HG02870 (cell line): Measurements from ENCODE around the gene BHLHE23.

Experiments used
- ATAC-seq: cut with Tn5 transposase; IDR thresholded peaks from one replicate; pipeline ENCODE4 v1.9.1; 2021; ENCODE audit warnings: mild to moderate bottlenecking, moderate library complexity; ENCODE audit not compliant: unreplicated experiment

Gene BHLHE23

DNA sequence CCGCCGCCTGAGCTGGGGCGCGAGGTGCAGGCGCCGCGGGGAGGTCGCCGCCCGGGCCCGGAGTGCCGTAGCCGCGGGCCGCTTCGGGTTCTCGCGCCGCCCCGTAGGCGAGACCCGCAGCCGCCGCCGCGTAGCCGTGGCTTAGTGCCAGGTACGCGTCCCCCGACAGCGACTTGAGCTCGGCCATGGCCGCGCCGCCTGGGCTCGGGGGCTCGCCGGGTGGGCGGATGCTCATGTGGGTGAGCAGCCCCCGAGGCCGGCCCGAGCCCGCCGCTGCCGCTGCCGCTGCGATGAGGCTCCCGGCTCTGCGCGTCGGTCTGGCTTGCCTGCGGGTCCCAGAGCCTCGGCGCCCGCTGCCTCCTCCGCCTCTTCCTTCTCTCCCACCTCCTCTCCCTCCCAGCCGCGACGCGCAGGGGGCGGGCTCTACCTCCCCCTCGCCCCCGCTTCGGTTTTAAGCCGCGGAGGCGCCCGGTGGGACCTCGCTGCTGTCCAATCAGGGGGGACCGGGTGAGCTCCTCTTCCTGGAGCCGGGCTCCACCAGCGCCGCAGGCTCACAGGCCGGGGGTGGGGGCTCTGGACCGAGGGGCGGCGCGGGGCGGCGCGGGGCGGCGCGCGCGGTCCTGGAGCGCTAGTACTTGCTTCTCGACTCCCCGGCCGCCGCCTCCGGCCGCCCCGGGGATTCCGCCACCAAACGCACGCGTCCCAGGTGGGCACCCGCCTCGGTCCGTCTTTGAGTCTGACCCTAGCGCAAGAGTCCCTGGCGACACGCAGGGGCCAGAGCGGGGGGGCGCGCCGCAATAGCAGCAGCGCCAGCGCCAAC lies at the start of gene BHLHE23:
Gene BHLHE23 (minus strand): TSS at position 425 of the 820 bp plus-strand sequence. CDS start 190 bp downstream, at position 235.
- no peak for ATAC-seq

DNA sequence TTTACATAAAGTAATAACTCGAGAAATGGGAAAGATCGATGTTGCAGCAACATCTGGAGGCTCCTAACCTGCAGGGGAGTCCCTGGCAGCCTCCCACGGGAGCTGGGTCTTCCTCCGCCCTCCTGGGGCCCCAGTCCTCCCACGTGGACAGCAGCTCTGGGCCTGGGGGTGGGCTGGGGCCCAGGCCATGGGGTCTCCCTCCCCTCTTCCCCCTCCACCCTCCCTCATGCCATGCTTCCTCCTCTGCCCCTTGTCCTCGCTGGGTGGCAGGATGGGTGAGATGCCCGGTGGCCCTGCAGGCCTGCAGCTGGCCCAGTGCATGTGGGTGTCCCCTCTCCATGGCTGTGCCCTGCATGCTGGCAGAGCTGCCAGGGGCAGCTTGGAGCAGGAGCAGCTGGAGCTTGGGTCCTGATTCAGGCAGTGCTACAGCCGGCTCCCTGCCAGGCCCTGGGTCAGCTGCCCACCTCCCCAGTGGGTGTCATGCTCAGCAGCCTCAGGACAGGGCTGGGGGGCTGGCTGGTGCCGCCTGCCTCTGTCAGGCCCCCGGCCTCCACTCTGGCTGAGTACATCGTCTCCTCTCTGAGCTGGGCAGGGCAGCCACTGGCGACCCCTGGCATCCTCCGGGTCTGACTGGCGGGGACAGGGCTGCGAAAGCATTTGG lies 48.9 kb upstream of the BHLHE23 start:
- no peak for ATAC-seq

DNA sequence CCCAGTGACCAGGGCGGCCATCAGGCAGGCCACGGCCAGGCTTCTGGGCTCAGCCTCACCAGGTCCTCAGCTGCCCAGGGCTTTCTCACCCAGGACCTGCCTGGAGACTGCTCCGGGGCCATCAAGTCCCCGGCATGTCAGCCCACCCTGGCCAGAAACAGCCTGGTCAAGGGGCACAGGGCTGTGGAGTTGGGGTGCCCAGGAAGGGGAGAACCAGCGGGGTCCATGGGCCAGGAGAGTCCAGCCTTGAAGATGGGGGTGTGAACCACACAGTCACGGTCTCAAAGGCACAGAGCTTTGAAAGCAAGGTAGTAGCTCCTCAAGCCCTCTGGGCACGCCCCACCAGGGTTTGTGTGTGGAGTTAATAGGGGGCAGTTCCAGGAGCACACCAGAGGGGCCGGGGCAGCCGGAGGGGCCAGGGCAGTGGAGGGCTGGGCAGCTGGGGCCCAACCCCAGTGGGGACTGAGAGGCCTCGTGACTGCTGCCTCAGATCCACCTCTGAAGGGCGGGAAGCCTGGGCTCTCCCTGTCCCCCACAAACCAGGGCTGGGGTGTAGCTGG lies 48.0 kb upstream of the BHLHE23 start:
- ATAC-seq: no peak

DNA sequence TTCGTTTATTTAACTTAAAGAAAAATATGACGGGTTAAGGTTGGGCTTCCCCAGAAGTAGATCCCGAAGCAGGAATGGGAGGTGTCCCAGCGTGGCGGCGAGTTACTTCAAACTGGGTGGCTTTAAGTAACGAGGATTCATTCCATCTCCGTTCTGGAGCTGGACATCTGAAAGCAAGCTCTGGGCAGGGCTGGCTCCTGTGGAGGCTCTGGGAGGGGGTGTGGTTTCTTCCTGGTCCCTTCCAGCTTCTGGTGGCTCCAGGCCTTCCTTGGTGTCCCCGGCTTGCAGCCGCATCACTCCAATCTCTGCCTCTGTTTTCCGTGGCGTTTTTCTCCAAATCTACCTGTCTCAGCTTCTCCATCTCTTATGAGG lies 47.3 kb upstream of the BHLHE23 start:
- ATAC-seq: no peak

DNA sequence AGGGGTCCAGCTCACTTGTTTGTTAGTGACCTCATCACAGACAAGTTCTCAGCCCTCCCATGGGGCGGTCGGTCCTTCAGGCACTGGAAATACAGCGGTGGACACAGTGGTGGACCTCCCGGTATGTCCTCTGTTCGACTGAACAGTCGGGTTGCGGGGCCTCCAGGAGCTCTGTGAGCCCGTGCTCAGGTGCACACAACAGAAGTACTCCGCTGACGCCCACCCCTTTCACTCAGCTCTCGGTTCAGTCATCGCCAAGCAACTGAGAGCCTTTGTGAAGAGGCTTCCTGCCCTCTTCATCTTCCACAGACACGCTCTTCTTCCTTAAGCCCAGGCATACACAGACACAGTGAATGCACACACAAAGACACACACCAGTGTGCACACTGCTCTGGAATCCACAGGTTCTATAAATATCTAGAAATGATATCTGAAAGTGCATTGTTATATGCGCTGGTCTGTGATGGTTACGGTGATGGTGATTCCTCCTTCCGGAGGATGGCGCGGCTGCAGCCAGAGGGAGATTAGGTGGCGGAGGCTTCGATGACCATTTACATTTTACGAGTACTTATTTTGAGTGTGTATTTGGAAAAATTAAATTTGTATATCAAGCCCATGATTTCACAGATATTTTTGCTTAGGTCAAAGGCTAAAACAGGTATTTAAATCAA lies 46.8 kb upstream of the BHLHE23 start:
- ATAC-seq: no peak

DNA sequence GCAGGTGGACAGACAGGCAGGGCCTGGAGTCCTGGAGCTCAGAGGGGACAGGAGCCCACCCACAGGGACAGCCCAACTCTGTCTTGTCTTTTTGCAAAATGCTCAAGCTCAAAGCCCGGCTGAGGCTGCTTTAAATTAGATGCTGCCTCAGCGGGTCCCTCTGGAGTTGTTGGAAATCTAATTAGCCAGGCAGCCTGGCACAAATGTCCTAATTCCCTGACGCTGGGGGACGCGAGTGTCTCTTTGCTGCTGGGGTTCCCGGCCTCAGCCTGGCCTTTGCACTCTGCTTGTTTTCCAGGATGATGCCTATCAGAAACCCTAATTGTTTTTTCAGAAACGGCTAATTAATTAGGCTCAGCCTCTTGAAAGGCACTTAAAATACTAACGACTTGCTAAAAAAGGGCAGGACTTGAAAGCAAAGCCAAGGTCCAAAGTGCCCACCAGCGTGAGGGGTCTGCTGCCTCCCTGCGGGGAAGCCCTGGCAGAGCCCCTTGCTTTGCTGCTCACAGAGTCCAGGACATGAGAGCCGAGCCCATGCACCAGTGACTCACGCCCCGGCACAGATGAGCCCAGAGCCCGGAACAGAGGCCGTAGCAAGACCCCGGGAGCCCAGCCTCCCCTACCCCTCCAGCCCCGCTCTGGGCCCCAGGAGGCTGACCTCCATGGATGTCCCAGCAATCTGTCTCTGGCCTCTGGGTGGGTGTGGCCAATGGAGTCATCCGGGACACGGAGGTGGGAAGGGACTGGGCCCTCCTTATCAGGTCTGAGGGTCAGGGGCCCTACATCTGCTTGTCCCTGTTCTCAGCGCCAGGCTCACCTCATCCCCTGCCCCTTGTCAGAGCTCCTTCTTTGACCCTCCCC lies 46.0 kb upstream of the BHLHE23 start:
- ATAC-seq: no peak

DNA sequence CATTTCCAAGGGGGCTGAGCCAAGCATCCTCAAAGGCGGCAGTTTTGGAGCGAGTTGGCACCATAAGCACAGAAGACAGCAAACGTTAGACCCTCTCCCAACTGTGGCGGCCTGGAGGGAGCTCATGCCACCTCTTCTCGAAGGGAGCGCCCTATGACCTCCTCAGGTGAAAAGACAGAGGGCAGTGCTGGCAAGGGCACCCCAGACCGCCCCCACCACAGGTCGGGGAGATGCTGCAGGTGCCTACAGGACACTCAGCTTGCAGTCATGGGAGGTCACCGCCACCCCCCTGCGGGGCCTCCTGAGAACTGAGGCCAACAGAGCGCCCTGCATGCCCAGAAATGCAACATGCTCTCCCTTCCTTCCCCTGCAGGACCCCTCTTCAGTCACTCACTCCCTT lies 45.1 kb upstream of the BHLHE23 start:
- no peak for ATAC-seq

DNA sequence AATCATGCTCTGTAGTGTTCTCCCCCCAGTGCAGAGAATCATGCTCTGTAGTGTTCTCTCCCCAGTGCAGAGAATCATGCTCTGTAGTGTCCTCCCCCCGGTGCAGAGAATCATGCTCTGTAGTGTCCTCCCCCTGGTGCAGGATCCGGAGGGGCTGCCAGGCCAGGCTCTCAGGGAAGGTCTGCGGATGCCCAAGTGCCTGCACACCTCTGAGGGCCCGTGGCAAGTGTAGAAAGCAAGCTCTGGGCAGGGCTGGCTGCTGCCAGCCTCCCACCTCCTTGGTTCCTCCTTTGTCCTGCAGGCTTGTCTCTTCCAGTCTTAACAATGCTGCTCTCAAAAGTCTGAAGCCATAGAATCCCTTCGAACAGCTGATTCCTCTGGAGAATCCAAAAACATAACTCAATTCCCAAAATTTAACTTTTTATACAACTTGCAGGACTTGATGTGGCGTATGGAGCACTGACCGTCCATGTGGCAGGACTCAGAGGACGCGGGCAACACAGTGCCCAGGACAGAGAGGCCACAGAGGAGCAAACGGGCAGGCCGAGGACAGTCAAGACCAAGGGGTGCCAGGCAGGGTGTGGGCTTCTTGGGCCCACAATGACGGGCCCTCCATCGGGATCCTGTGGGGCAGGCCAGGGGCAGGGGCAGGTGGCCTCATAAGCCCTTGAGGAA lies 44.6 kb upstream of the BHLHE23 start:
- no peak for ATAC-seq

DNA sequence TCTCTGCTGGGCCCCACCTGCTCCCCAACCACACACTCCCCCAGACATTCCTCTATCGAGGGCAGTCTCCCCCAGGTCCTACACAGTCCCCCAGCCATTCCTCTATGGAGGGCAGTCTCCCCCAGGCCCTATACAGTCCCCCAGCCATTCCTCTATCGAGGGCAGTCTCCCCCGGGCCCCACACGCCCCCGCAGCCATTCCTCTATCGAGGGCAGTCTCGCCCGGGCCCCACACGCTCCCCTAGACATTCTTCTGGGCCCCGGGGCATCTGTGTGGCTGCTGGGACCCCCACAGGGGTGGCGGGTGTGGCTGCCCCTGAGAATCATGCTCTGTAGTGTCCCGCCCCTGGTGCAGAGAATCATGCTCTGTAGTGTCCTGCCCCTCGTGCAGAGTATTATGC lies 43.6 kb upstream of the BHLHE23 start:
- no peak for ATAC-seq

DNA sequence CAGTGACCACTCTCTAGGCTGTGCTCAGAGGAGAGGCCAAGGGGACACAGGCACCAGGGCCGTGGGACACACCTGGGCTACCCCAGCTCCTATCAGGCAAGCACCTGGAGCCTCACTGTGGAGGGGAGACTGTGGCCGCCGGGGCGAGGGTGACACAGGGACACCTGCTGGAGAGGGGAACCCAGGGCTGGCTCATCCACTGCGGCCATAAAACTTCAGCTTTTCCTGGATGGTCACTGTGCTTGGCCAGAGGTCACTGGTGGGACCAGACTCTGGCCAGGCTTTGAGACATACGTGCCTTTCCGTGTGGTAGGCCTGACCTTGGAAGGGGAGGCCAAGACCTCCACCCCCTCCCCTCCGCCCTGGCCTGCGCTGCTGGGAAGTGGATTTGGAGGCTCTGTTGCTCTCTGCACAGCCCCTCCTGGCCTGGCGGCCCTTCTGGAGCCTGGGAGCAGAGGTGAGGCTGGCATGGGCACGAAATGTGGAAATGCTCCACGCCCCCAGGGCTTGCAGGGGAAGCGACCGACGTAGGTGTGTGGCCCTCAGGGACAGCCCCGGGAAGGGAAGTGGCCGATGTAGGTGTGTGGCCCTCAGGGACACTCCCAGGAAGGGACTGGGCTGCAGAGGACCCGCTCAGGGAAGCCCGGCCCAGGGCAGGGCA lies 42.9 kb upstream of the BHLHE23 start:
- no peak for ATAC-seq

DNA sequence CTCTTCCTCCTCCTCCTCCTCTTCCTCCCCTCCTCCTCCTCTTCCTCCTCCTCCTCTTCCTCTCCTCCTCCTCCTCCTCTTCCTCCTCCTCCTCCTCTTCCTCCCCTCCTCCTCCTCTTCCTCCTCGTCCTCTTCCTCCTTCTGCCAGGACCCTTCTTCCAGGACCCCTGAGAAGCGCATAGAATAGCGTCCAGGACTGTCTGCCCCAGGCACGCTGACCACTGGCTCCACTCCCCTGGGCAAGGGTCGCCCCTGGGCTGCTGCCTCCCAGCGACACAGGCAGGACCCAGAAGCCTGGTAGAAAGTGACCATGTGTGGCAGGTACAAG lies 42.4 kb upstream of the BHLHE23 start:
- no peak for ATAC-seq

DNA sequence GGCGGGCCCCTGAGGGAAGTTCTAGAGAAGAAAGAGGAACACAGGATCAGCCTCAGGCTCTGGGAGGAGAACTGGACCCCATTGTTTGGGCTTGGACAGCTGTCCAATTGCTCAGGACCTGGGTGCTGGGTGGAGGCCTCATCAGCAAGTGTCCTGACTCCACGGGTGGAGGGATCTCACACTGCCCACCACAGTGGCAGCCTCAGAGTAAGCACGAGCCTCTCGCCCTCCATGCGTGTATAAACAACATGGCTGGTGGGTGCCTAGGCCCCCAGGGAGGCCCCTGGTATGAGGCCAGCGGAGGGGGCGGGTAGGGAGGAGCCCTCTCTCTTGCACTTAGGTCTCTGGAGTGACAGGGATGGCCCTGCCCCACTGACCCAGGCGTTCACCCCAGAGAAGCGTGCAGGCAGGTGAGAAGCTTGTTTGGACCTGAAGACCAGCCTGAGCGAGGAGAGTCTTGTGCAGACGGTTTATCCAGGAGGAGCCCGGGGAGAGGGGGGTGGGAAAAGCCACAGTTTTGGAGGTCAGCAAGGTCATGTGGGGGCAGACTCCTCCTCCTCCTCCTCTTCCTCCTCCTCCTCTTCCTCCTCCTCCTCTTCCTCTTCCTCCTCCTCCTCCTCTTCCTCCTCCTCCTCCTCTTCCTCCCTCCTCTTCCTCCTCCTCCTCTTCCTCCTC lies 41.9 kb upstream of the BHLHE23 start:
- no peak for ATAC-seq

DNA sequence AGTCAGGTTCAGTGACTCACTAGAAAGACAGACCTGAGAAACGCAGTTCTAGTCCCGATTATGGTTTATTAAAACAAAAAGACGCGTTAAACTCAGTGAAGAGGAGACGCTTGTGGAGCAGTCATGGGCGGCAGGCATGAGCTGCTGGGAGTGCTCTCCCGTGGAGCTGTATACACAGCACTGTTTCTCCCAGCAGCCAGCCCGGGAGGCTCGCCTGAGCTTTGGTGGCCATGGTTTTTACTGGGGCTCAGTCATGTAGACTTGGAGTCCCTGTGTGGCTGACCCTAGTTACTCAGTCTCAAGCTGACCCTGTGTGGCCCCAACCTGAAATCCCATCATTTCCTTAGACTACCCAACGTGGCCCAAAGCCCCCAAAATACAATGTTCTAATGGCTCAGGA lies 41.2 kb upstream of the BHLHE23 start:
- ATAC-seq: no peak

DNA sequence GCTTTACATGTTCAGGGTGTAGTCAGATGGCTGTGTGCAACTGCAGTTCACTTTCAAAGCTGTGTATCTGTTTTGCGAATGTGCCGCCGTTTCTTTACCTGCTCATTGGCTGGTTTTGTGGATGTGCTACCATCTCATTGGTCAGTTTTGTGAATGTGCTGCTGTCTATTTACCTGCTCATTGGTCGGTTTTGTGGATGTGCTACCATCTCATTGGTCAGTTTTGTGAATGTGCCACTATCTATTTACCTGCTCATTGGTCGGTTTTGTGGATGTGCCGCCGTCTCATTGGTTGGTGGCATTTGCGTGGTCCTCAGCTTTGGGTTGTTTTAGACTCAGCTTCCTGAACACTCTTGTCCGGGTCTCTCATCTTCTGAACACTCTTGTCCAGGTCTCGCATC lies 40.5 kb upstream of the BHLHE23 start:
- no peak for ATAC-seq

DNA sequence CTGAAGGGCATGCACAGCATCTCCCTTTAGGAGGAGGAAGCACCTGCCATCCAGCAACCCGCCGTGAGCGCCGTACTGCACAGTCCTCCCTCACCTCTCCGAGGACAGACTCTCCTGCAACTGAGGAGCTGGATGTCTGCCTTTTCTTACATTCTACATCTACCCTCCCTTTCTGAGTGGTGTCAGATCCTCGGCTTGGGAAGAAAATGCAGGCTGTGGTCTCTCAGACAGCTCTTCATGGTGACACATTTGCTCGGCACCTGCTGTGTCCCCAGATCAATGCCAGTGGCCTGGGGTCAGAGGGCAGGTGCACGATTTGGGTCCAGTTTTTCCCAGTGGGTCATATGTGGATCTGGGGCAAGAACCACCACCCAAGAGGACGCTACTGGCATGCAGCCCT lies 40.1 kb upstream of the BHLHE23 start:
- ATAC-seq: no peak

DNA sequence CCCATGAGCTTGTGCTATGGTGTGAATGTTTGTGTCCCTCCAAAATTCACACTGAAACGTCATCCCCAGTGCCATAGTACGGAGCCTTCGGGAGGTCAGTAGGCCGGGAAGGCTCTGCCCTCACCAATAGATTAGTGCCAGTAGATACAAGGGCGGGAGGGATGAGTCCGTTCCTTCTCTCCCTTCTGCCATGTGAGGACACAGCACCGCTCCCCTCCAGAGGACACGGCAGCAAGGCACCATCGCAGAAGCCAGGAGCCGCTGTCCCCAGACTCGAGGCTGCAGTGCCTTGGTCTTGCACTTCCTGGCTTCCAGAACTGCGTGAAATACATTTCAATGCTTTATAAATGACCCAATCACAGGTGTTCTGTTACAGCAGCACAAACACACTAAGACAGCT lies 39.2 kb upstream of the BHLHE23 start:
- no peak for ATAC-seq

DNA sequence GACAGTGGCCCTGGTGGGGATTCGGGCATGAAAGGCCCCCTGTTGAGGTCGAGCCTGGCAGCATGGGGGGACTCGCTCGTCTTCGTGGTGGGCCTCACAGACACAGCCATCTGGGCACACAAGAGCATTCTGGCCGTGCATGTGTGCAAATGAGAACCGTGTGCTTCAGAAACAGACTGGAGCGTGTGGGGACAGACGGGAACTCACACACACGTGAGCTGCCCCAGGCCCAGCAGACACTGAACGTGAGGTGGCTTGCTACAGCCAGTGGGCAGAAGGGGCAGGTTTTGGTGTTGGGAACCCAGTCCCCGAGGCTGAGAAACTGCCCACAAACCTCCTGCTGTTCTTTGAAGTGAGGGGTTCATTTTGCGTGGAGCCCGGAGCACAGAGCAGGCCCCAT lies 38.6 kb upstream of the BHLHE23 start:
- ATAC-seq: no peak

DNA sequence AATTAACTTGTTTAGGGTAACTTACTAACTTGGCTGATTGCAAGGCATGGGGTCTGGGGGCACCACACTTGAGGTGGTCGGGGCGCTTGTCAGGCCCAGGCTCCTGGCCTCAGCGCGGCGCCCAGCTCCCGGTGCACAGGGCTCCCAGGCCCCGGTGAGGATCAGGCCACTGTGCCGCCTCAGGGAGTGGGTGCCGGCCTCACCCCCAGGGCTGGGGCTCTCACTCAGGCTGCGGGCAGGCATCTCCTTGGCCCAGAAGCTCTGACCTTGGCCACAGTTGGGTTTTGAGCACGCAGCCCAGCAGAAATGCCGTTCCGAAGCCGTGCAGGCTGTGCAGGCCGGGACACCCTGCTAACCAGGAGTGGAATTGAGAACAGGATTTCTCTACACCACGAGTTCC lies 37.8 kb upstream of the BHLHE23 start:
- no peak for ATAC-seq

DNA sequence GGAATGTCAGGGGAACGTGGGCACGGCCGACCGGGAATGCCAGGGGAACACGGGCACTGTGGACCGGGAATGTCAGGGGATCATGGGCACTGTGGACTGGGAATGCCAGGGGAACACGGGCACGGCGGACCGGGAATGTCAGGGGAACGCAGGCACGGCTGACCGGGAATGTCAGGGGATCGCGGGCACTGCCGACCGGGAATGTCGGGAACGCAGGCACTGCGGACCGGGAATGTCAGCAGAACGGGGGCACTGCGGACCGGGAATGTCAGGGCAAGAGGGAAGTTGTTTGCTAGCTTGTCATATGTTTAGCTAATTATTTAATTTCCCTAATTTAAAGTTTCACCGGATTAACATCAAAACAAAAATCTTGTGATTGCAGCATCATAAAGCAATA lies 37.4 kb upstream of the BHLHE23 start:
- ATAC-seq: no peak
